Upper lobe of right lung (tissue), 1 donor: ENCODE measurements around the gene TINAGL1. TPM values are rescaled to one million over a fixed set of nuclear protein-coding genes. Genes with fewer than 3 reads are reported as not detected.

ENCODE experiments used
- ATAC-seq: fragments of 200-7000 bp; cut with Tn5 transposase; one replicate; pipeline ENCODE4 v1.9.1; 2020; ENCODE audit warnings: mild to moderate bottlenecking, moderate library complexity
- DNase-seq: peaks from one replicate; pipeline ENCODE4 v3.0.0-alpha.2; 2020
- H3K27ac ChIP-seq: fragments of 200-600 bp; one replicate; pipeline ENCODE4 v1.8.0; 2022
- H3K27me3 ChIP-seq: fragments of 200-600 bp; one replicate; pipeline ENCODE4 v1.8.0; 2022; ENCODE audit warnings: mild to moderate bottlenecking
- H3K36me3 ChIP-seq: fragments of 200-600 bp; one replicate; pipeline ENCODE4 v1.8.0; 2022
- H3K4me1 ChIP-seq: fragments of 200-600 bp; one replicate; pipeline ENCODE4 v1.8.0; 2022
- H3K4me3 ChIP-seq: fragments of 200-600 bp; one replicate; pipeline ENCODE4 v1.8.0; 2022; ENCODE audit warnings: mild to moderate bottlenecking
- H3K9me3 ChIP-seq: fragments of 200-600 bp; one replicate; pipeline ENCODE4 v1.8.0; 2022
- CTCF ChIP-seq: fragments of 200-600 bp; IDR thresholded peaks from one replicate; pipeline ENCODE4 v1.8.0; 2022; ENCODE audit warnings: antibody characterized with exemption
- intact Hi-C: fragments of 100-400 bp; cut with DNase I; formaldehyde crosslinking; loops from one replicate; pipeline ENCODE4 v1.11.0; 2022
- total RNA-seq: library from RNA; stranded (reverse); fragmentation: NEBNext Ultra II Directional; extraction: Animal tissue kit (Norgen Biotek cat#: 25700); gene quantifications from one replicate; pipeline ENCODE4 v1.2.1, GENCODE V29; 2021
- donor health status: DM: no; HTN: yes; CAD: no; lungs with severe emphysema.

The TINAGL1 gene
- total RNA-seq, 1 donor from 2014 or later = 154 TPM

GRCh38 chr1:31573261-31573660 lies 3.1 kb upstream of the TINAGL1 start:
- intact Hi-C loops = no loop called here
- H3K4me3 ChIP-seq = no peak overlapping the region
- no peaks in the 10 kb centered on the region for H3K27me3 ChIP-seq
- no peaks in the 10 kb centered on the region for H3K36me3 ChIP-seq
- no peaks in the 10 kb centered on the region for H3K9me3 ChIP-seq
- no peak for TF ChIP-seq CTCF
- H3K27ac ChIP-seq = peak overlapping the region; percentile 56
- peak; percentile 60 for DNase-seq
- peaks cover 48% of the 10 kb centered on the region for H3K4me1 ChIP-seq
- ATAC-seq = no peak

- Histone ChIP-seq H3K27me3 (no peaks in the 10 kb centered on the region), H3K4me3 (no peak overlapping the region), H3K9me3 (no peaks in the 10 kb centered on the region), H3K4me1 (peaks cover 44% of the 10 kb centered on the region), H3K27ac (peak overlapping the region; percentile 76), H3K36me3 (no peaks in the 10 kb centered on the region)
- no peak for ATAC-seq
- TF ChIP-seq CTCF = no peak
- no peak for DNase-seq
- intact Hi-C loops = no loop called here
Observed at GRCh38 chr1:31574749-31575368, 1.5 kb upstream of the TINAGL1 start.

GRCh38 chr1:31575369-31576140 lies 760 bp upstream of the TINAGL1 start:
- peak overlapping the region; percentile 76 for H3K27ac ChIP-seq
- TF ChIP-seq CTCF = no peak
- DNase-seq (peak; percentile 84), ATAC-seq (peak; percentile 15)
- no peaks in the 10 kb centered on the region for H3K9me3 ChIP-seq
- H3K4me3 ChIP-seq = peak overlapping the region; percentile 65
- no peaks in the 10 kb centered on the region for H3K27me3 ChIP-seq
- no peaks in the 10 kb centered on the region for H3K36me3 ChIP-seq
- H3K4me1 ChIP-seq = peaks cover 41% of the 10 kb centered on the region
- intact Hi-C loops = no loop called here

- intact Hi-C loops = no loop called here
- DNase-seq (peak; percentile 66), ATAC-seq (no peak)
Observed at GRCh38 chr1:31576743-31577455, 584 bp downstream of the TINAGL1 start.

More at GRCh38 chr1:31576743-31577455, 584 bp downstream of the TINAGL1 start:
- Histone ChIP-seq H3K9me3 (no peaks in the 10 kb centered on the region), H3K4me3 (peak overlapping the region; percentile 65), H3K4me1 (peaks cover 43% of the 10 kb centered on the region), H3K27ac (peak overlapping the region; percentile 76), H3K27me3 (no peaks in the 10 kb centered on the region), H3K36me3 (no peaks in the 10 kb centered on the region)
- no peak for TF ChIP-seq CTCF
